Germinal center (tissue), 1 donor: ENCODE data around the gene CARD10.

Experiments
- DNase-seq: peaks from one replicate; pipeline ENCODE4 v3.0.0; 2012; ENCODE audit warnings: mixed read lengths, low spot score

Gene CARD10

GRCh38 chr22:37467391-37467955, 51.7 kb downstream of the CARD10 start:
- no peak for DNase-seq

- peak; percentile 33 for DNase-seq
Observed at GRCh38 chr22:37464181-37464580, 55.0 kb downstream of the CARD10 start.

- DNase-seq: no peak
Observed at GRCh38 chr22:37462983-37463382, 56.2 kb downstream of the CARD10 start.

GRCh38 chr22:37462436-37462835, 56.8 kb downstream of the CARD10 start:
- no peak for DNase-seq

GRCh38 chr22:37461961-37462360, 57.3 kb downstream of the CARD10 start:
- DNase-seq: no peak

- no peak for DNase-seq
Observed at GRCh38 chr22:37460684-37461083, 58.5 kb downstream of the CARD10 start.

GRCh38 chr22:37459206-37459605, 60.0 kb downstream of the CARD10 start:
- no peak for DNase-seq

GRCh38 chr22:37457093-37457893, 61.9 kb downstream of the CARD10 start:
- DNase-seq: peak; percentile 81

GRCh38 chr22:37456346-37456745, 62.9 kb downstream of the CARD10 start:
- DNase-seq: no peak

- no peak for DNase-seq
Observed at GRCh38 chr22:37455896-37456295, 63.3 kb downstream of the CARD10 start.

GRCh38 chr22:37454857-37455686, 64.1 kb downstream of the CARD10 start:
- DNase-seq: no peak

- no peak for DNase-seq
Observed at GRCh38 chr22:37453696-37454095, 65.5 kb downstream of the CARD10 start.

- no peak for DNase-seq
Observed at GRCh38 chr22:37451218-37451617, 68.0 kb downstream of the CARD10 start.

GRCh38 chr22:37449331-37450001, 69.7 kb downstream of the CARD10 start:
- no peak for DNase-seq

- DNase-seq: no peak
Observed at GRCh38 chr22:37448516-37449127, 70.6 kb downstream of the CARD10 start.

GRCh38 chr22:37445501-37445900, 73.7 kb downstream of the CARD10 start:
- no peak for DNase-seq

- no peak for DNase-seq
Observed at GRCh38 chr22:37443977-37444376, 75.2 kb downstream of the CARD10 start.

GRCh38 chr22:37443086-37443485, 76.1 kb downstream of the CARD10 start:
- DNase-seq: no peak

GRCh38 chr22:37442537-37442936, 76.7 kb downstream of the CARD10 start:
- DNase-seq: no peak

- no peak for DNase-seq
Observed at GRCh38 chr22:37442135-37442534, 77.1 kb downstream of the CARD10 start.

GRCh38 chr22:37440875-37441274, 78.3 kb downstream of the CARD10 start:
- DNase-seq: no peak
